ENCODE results near the gene NUBPL.

The NUBPL gene

GRCh38 chr14:31752867-31753661 lies 191.9 kb downstream of the NUBPL start:
- Histone ChIP-seq H3K79me2 (ENCODE audit: low read length) (no peaks in the 10 kb centered on the region), H3K9ac (ENCODE audit: low read length) (no peak overlapping the region), H3F3A (ENCODE audit: insufficient read depth, low read length) (no peaks in the 10 kb centered on the region), H2AFZ (ENCODE audit: low read length) (no peak overlapping the region), H3K9me2 (replicated peaks; ENCODE audit: insufficient read depth, low read length) (no peaks in the 10 kb centered on the region), H3K4me3 (ENCODE audit: low read length) (no peak overlapping the region), H3K36me3 (replicated peaks; ENCODE audit: insufficient read depth, low read length) (no peaks in the 10 kb centered on the region), H4K20me1 (ENCODE audit: insufficient read depth, low read length) (no peaks in the 10 kb centered on the region), H3K4me1 (ENCODE audit: low read length) (no peaks in the 10 kb centered on the region), H3K4me2 (ENCODE audit: low read depth, low read length) (no peak overlapping the region), H3K27ac (ENCODE audit: low read length) (no peak overlapping the region), H3K9me3 (replicated peaks; ENCODE audit: insufficient read depth, low read length) (no peaks in the 10 kb centered on the region), H3K27me3 (replicated peaks; ENCODE audit: insufficient read depth, low read length) (no peaks in the 10 kb centered on the region)
- DNase-seq = no peak
- TF ChIP-seq EZH2 (optimal IDR thresholded peaks at IDR 0.05; ENCODE audit: low read depth, low read length) (no peak), EZH2phosphoT487 (IDR thresholded peaks at IDR 0.05; ENCODE audit: low read length) (no peak)
- TF ChIP-seq, protein P1, sequence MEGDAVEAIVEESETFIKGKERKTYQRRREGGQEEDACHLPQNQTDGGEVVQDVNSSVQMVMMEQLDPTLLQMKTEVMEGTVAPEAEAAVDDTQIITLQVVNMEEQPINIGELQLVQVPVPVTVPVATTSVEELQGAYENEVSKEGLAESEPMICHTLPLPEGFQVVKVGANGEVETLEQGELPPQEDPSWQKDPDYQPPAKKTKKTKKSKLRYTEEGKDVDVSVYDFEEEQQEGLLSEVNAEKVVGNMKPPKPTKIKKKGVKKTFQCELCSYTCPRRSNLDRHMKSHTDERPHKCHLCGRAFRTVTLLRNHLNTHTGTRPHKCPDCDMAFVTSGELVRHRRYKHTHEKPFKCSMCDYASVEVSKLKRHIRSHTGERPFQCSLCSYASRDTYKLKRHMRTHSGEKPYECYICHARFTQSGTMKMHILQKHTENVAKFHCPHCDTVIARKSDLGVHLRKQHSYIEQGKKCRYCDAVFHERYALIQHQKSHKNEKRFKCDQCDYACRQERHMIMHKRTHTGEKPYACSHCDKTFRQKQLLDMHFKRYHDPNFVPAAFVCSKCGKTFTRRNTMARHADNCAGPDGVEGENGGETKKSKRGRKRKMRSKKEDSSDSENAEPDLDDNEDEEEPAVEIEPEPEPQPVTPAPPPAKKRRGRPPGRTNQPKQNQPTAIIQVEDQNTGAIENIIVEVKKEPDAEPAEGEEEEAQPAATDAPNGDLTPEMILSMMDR (IDR thresholded peaks at IDR 0.05; ENCODE audit: low read length) = no peak

DNA sequence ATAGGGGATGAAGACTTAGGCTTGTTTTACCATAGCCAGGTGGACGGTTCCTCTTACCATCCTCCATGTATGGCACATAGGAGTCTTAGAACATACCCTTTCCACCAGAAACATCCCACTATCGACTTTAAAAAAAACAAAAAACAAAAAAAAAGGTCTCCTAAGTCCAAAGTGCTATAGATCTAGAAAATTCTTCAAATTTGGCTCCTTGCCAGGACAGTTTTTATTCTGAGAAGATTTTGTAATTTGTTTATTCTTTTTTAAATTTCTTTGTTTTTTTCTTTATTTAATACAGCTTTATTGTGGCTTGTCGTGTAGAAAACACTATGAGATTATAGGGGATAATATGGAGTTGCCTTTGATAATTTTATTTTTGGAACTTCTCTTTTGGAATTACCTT lies 197.7 kb downstream of the NUBPL start:
- no peaks in the 10 kb centered on the region for H3K36me3 ChIP-seq (replicated peaks; ENCODE audit: insufficient read depth, low read length)
- TF ChIP-seq EZH2phosphoT487 (IDR thresholded peaks at IDR 0.05; ENCODE audit: low read length) (no peak), EZH2 (optimal IDR thresholded peaks at IDR 0.05; ENCODE audit: low read depth, low read length) (no peak)
- TF ChIP-seq, protein P1 (IDR thresholded peaks at IDR 0.05; ENCODE audit: low read length) = no peak
- H2AFZ ChIP-seq (ENCODE audit: low read length) = no peak overlapping the region
- no peaks in the 10 kb centered on the region for H4K20me1 ChIP-seq (ENCODE audit: insufficient read depth, low read length)
- H3K4me2 ChIP-seq (ENCODE audit: low read depth, low read length) = no peak overlapping the region
- H3K27ac ChIP-seq (ENCODE audit: low read length) = no peak overlapping the region
- H3K9me2 ChIP-seq (replicated peaks; ENCODE audit: insufficient read depth, low read length) = no peaks in the 10 kb centered on the region
- no peaks in the 10 kb centered on the region for H3K9me3 ChIP-seq (replicated peaks; ENCODE audit: insufficient read depth, low read length)
- H3K79me2 ChIP-seq (ENCODE audit: low read length) = no peaks in the 10 kb centered on the region
- H3K4me1 ChIP-seq (ENCODE audit: low read length) = no peaks in the 10 kb centered on the region
- no peak overlapping the region for H3K4me3 ChIP-seq (ENCODE audit: low read length)
- H3F3A ChIP-seq (ENCODE audit: insufficient read depth, low read length) = no peaks in the 10 kb centered on the region
- DNase-seq = no peak
- no peak overlapping the region for H3K9ac ChIP-seq (ENCODE audit: low read length)
- H3K27me3 ChIP-seq (replicated peaks; ENCODE audit: insufficient read depth, low read length) = no peaks in the 10 kb centered on the region

- Histone ChIP-seq H3K9ac (ENCODE audit: low read length) (no peak overlapping the region), H3K79me2 (ENCODE audit: low read length) (no peaks in the 10 kb centered on the region), H3K9me3 (replicated peaks; ENCODE audit: insufficient read depth, low read length) (no peaks in the 10 kb centered on the region), H3K27me3 (replicated peaks; ENCODE audit: insufficient read depth, low read length) (no peaks in the 10 kb centered on the region), H2AFZ (ENCODE audit: low read length) (no peak overlapping the region), H3K36me3 (replicated peaks; ENCODE audit: insufficient read depth, low read length) (no peaks in the 10 kb centered on the region), H3F3A (ENCODE audit: insufficient read depth, low read length) (no peaks in the 10 kb centered on the region), H3K4me2 (ENCODE audit: low read depth, low read length) (no peak overlapping the region), H4K20me1 (ENCODE audit: insufficient read depth, low read length) (no peaks in the 10 kb centered on the region), H3K27ac (ENCODE audit: low read length) (no peak overlapping the region), H3K9me2 (replicated peaks; ENCODE audit: insufficient read depth, low read length) (no peaks in the 10 kb centered on the region), H3K4me1 (ENCODE audit: low read length) (no peaks in the 10 kb centered on the region), H3K4me3 (ENCODE audit: low read length) (no peak overlapping the region)
- TF ChIP-seq EZH2phosphoT487 (IDR thresholded peaks at IDR 0.05; ENCODE audit: low read length) = no peak
- no peak for TF ChIP-seq EZH2 (optimal IDR thresholded peaks at IDR 0.05; ENCODE audit: low read depth, low read length)
- TF ChIP-seq, protein P1 (IDR thresholded peaks at IDR 0.05; ENCODE audit: low read length) = no peak
- DNase-seq = no peak
These were observed 199.1 kb downstream of the NUBPL start for GRCh38 chr14:31760277-31760676.

All from MM.1S (cell line).